SW480 (cell line): ENCODE measurements around the gene ZNF436.
"Not testable (repeated sequence)": the region's sequence is repeated elsewhere in the genome, so short reads cannot be mapped to it uniquely, and the experiment has no call there.

Source experiments
- DNase-seq: peaks from one replicate; pipeline ENCODE4 v3.0.0-alpha.2; 2016; ENCODE audit warnings: low spot score

The ZNF436 gene

DNA sequence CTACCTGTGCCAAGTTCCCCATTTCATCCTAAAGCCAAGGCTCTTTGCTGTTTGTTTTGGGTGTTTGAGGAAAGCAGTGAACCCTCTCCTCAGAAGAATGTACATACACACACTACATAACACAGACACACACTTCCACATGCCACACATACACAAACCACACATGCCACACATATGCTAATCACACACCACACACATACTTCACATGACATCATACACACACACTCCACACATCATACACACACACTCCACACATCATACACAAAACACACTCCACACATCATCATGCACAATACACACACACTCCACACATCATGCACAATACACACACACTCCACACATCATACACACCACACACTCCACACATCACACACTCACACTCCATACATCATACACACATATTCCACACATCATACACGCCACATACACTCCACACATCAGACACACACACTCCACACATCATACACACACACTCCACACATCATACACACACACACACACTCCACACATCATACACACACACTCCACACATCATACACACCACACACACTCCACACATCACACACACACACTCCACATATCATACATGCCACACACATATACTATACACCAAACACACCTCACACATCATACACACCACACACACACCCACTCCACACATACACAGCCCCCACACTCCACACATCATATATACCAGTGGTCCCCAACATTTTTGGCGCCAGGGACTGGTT, 22.7 kb upstream of the ZNF436 start:
- no peak for DNase-seq

GRCh38 chr1:23389837-23390321, 20.2 kb upstream of the ZNF436 start:
- no peak for DNase-seq

DNA sequence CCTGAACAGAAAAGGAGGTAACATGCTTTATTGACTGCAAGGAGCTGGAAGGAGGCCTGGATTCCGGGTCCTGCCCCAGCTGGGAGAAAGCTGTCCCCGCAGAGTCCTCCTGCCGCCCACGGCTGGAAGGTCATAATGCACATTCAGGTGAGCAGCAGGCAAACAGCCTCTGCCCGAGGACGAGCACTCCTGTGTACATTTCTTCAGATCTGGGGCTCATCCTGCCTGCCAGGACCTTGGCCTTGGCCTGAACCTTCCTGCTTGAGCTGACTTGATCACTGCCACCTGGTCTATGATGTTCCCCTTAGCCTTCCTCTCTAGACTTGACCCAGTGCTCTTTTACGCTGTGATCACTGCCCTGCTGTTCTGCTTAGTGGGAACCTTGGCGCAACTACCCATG, 17.9 kb upstream of the ZNF436 start:
- no peak for DNase-seq

- DNase-seq: no peak
These were observed 15.5 kb upstream of the ZNF436 start for GRCh38 chr1:23385119-23385621.

DNA sequence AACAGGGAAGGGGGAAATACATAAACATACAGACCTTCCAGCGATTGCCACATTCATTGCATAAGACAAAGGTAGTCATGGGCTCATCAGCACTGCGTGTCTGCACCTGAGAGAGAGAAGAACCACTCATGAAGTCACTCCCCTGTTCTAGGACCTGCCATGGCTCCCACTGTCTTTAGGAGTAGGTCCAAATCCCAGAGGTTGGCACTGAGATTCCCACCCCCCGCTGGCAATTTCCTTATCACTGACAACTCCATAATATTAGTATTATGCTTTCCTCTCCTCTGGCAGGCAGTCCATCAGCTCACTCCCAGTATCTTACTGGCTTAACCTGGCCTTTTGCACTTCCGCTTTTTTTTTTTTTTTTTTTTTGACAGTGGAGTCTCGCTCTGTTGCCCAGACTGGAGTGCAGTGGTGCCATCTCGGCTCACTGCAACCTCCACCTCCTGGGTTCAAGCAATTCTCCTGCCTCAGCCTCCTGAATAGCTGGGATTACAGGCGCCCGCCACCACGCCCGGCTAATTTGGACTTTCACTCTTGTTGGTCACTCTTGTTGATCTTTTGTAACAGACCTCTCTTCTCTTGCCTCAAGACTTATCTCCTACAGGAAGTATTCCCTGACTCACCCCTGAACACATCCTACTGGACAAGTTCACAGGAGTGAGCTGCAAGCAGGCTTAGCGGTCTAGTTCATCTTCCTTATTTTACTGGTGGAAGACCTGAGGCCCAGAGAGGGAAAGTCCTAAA, 14.8 kb upstream of the ZNF436 start:
- DNase-seq: no peak

DNA sequence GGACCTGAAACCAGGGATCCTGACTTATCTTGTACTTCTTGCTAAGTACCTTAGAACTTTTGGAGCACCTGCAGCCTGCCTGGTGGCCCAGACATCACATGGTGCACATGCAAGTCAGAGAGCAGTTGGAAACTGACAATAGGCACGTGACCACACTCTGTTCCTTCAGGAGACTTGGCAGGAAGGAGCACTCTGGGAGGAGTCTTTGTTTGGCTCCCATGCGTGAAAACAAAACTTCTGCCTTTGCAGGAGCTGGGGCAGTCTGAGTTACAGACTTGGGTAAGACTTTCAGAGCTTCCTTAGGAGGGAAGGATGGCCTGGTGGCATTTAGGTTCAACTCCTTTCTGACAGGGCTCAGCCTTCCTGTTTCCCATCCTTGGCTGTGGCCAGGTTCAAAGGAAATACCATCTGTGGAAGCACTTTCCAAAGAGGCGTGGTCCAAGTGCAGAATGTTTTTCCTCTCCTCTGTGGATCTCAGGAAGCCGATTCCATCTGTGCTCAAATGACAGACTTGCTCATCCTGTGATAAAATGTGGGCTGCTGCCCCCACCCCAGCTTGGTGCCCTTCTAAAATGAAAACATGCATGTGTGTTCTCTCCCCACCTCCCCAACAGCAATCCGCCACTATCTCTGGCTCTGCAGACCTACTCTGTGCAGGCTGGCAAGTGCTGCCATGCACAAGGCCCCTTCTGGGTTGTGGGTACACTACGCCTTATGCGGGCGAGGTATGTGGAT, 14.1 kb upstream of the ZNF436 start:
- no peak for DNase-seq

GRCh38 chr1:23381233-23381885, 11.7 kb upstream of the ZNF436 start:
- no peak for DNase-seq

GRCh38 chr1:23380719-23381118, 11.1 kb upstream of the ZNF436 start:
- no peak for DNase-seq

GRCh38 chr1:23380236-23380635, 10.6 kb upstream of the ZNF436 start:
- DNase-seq: not testable (repeated sequence)

GRCh38 chr1:23376890-23377811, 7.5 kb upstream of the ZNF436 start:
- DNase-seq: peak; percentile 31

DNA sequence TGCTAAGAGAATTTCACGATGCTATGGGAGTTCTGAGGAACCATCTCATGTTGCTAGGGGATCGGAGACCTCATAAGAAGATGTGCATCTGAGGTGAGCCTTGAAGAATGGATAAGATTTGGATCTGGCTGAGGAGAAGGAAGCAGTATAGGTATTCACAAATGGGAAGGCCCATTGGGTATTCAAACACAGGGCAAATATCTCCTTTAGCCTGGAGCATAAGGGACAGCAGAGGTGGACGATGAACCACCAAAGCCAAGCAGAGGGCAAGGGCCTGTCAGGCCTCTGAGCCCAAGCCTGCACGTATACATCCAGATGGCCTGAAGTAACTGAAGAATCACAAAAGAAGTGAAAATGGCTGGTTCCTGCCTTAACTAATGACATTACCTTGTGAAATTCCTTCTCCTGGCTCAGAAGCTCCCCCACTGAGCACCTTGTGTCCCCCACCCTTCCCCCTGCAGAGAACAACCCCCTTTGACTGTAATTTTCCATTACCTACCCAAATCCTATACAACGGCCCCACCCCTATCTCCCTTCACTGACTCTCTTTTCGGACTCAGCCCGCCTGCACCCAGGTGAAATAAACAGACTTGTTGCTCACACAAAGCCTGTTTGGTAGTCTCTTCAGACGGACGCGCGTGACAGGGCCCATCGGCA, 4.6 kb upstream of the ZNF436 start:
- not testable (repeated sequence) for DNase-seq

DNA sequence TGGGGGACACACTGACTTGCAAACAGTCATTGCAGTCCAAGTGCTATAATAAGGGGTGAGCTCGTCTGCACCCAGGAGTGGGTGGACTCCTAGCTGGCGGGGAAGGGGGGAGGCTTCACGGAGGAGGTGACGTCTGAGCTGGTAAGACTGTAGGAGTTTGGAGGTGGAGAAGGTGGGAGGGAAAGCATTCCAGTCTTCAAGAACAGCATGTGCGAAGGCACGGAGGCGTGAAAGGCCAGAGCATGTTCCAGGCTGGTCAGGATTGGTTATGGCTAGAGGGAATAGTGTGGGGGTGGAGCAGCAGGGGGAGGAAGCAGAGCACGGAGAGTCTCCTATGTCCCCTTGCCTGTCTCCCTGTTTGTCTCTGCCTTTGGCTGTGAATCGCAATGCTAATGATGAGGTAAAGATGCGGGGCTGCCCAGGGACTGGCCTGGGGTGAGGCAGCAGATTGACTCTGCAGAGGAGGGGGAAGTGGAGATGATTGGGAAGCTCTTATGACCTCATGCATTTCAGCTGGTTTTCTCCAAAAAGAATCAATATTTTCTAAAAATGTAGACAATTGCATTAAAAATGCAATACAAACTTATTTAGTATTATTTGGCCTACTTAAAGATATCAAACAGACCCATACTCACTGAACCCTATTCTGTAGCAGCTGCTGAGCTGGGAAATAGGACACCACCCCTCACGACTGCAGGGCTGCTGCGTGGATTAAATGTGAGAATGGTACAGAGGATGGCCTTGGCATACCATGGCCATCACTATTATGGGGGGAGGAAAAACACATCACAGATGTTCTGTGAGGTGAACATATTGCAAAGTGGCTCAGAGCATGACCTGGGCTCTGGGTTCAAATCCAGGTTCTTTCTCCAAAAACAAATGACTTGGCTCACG, 2.6 kb upstream of the ZNF436 start:
- DNase-seq: no peak

GRCh38 chr1:23370709-23371584, 1.3 kb upstream of the ZNF436 start:
- no peak for DNase-seq

- no peak for DNase-seq
These were observed 683 bp upstream of the ZNF436 start for GRCh38 chr1:23370330-23370708.

DNA sequence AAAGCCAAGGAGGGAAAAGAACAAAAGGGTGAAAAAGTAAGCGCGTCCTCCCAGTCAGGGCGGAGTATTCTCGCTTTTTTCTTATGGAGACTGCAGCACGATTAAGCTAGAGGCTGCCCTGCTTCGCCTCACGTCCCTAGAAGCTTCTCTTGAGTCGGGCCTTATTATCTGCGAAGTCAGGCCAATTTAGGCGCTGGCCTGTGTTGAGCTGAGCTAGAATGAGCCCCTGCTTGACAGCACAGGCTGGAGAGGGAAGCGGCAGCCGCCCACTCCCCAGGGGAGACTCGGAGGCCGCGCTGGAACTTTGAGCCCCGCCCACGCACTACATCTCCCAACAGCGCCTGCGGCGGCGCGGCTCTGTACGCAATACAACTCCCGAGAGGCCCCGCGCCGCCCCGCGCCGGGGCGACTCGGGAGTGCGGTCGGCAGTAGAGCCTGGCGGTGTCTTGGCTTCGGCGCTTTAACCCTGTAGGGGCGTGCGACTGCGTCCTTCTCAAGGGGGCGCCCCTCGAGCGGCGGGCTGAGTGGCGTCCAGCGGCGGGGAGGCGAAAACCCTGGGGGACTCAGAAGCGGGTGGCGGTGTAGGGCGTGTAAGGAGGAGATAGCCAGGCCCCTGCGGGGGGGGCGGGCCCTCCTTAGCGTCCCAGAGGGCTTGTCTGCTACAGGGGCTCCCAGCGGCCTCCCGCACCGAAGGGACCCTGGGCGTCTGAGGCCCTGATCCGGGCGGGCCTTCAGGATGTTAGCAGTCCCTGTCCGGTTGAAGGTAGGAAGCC, 888 bp downstream of the ZNF436 start:
- DNase-seq: peak; percentile 87

- DNase-seq: peak; percentile 97
These were observed 1.7 kb downstream of the ZNF436 start for GRCh38 chr1:23367791-23368561.

GRCh38 chr1:23367451-23367790, 2.2 kb downstream of the ZNF436 start:
- DNase-seq: no peak
